Endothelial cell of umbilical vein (primary cell): ENCODE results near the gene MATN1.

Experiments used
- CTCF ChIP-seq, 2 donors: IDR thresholded peaks; 1 replicate in 1 of 2; 2 replicates in 1 of 2; pipeline ENCODE4 v1.5.1; 2011; ENCODE audit warnings: low read length in 2 of 2, mild to moderate bottlenecking in 2 of 2, moderate library complexity in 2 of 2, control low read depth in 1 of 2, inconsistent platforms in 1 of 2, low read depth in 1 of 2; ENCODE audit not compliant: insufficient read depth in 1 of 2; ENCODE audit errors: extremely low read depth in 1 of 2
- EZH2 ChIP-seq: IDR thresholded peaks from 2 replicates; pipeline ENCODE4 v1.6.1; 2012; ENCODE audit warnings: borderline replicate concordance, low read depth, mild to moderate bottlenecking, moderate library complexity, low read length, inconsistent platforms; ENCODE audit not compliant: severe bottlenecking
- JUN ChIP-seq: IDR thresholded peaks from 2 replicates; pipeline ENCODE4 v1.6.1; 2011; ENCODE audit warnings: borderline replicate concordance, low read depth; ENCODE audit not compliant: insufficient read length, insufficient read depth
- MAX ChIP-seq: IDR thresholded peaks from 2 replicates; pipeline ENCODE4 v1.6.1; 2011; ENCODE audit not compliant: insufficient read depth, insufficient read length
- MYC ChIP-seq: IDR thresholded peaks from one replicate; pipeline ENCODE4 v1.6.1; 2011; ENCODE audit warnings: mild to moderate bottlenecking, low read depth, low read length
- POLR2AphosphoS5 ChIP-seq: IDR thresholded peaks from 2 replicates; pipeline ENCODE4 v1.6.1; 2012; ENCODE audit warnings: low read depth, mild to moderate bottlenecking, control low read depth, low read length, moderate library complexity; ENCODE audit not compliant: insufficient read depth

- TF ChIP-seq CTCF (IDR thresholded peaks at IDR 0.05; ENCODE audit: extremely low read depth in 1 of 2, insufficient read depth in 1 of 2, low read depth in 1 of 2, low read length in 2 of 2) (peak; percentile 84 to 88), MAX (no peak), POLR2AphosphoS5 (no peak), EZH2 (no peak), MYC (no peak), JUN (no peak)
Observed at GRCh38 chr1:30707412-30708360, 15.7 kb downstream of the MATN1 start.
